Muscle of back (tissue), 11 donors: ENCODE measurements around the gene AKAP6. TPM values are rescaled to one million over a fixed set of nuclear protein-coding genes. Genes with fewer than 3 reads are reported as not detected.
A peak's percentile ranks its signal among the peaks of the same experiment; 100 is the strongest.
"Not testable (repeated sequence)": the region's sequence is repeated elsewhere in the genome, so short reads cannot be mapped to it uniquely, and the experiment has no call there.

Experiments used
- DNase-seq, 3 donors: peaks; one replicate each; pipeline versions ENCODE4 v3.0.0 to v3.0.0-alpha.2; 2013
- polyA plus RNA-seq, 10 donors: library from polyadenylated mRNA; unstranded; fragments of 120-200 nt; gene quantifications; one replicate each; pipeline ENCODE4 v1.2.1, GENCODE V29; 2013; ENCODE audit not compliant: insufficient read length in 10 of 10

Gene AKAP6
- polyA plus RNA-seq, 10 donors = 34.4 to 90.4 (median 55.4) TPM

GRCh38 chr14:32574269-32574668, 245.2 kb downstream of the AKAP6 start:
- no peak for DNase-seq

GRCh38 chr14:32576088-32576795, 247.1 kb downstream of the AKAP6 start:
- DNase-seq = peak; percentile 74 to 90 (median 82)

GRCh38 chr14:32576977-32577376, 247.9 kb downstream of the AKAP6 start:
- no peak for DNase-seq

GRCh38 chr14:32578181-32578580, 249.1 kb downstream of the AKAP6 start:
- DNase-seq = no peak

GRCh38 chr14:32583427-32583826, 254.3 kb downstream of the AKAP6 start:
- not testable (repeated sequence) for DNase-seq

GRCh38 chr14:32584079-32584478, 255.0 kb downstream of the AKAP6 start:
- no peak for DNase-seq

GRCh38 chr14:32587461-32587860, 258.4 kb downstream of the AKAP6 start:
- no peak for DNase-seq

GRCh38 chr14:32588448-32589320, 259.6 kb downstream of the AKAP6 start:
- no peak for DNase-seq

- DNase-seq = no peak
Observed at GRCh38 chr14:32590157-32590556, 261.1 kb downstream of the AKAP6 start.

- DNase-seq = peak in 2 of 3 donors; percentile 66 to 87
Observed at GRCh38 chr14:32593290-32593942, 264.3 kb downstream of the AKAP6 start.

- peak; percentile 62 to 87 (median 79) for DNase-seq
Observed at GRCh38 chr14:32594766-32595165, 265.7 kb downstream of the AKAP6 start.

GRCh38 chr14:32595497-32595896, 266.4 kb downstream of the AKAP6 start:
- no peak for DNase-seq

GRCh38 chr14:32596390-32596789, 267.3 kb downstream of the AKAP6 start:
- no peak for DNase-seq

GRCh38 chr14:32597771-32598170, 268.7 kb downstream of the AKAP6 start:
- no peak for DNase-seq

- no peak for DNase-seq
Observed at GRCh38 chr14:32601069-32601468, 272.0 kb downstream of the AKAP6 start.

- DNase-seq = peak in 1 of 3 donors; percentile 46
Observed at GRCh38 chr14:32601906-32602305, 272.8 kb downstream of the AKAP6 start.

GRCh38 chr14:32602699-32603098, 273.6 kb downstream of the AKAP6 start:
- DNase-seq = no peak

- peak in 1 of 3 donors; percentile 60 for DNase-seq
Observed at GRCh38 chr14:32603992-32604565, 275.0 kb downstream of the AKAP6 start.

GRCh38 chr14:32606301-32606700, 277.2 kb downstream of the AKAP6 start:
- DNase-seq = no peak

- no peak for DNase-seq
Observed at GRCh38 chr14:32607399-32607798, 278.3 kb downstream of the AKAP6 start.

- DNase-seq = peak in 2 of 3 donors; percentile 40 to 52
Observed at GRCh38 chr14:32608857-32609256, 279.8 kb downstream of the AKAP6 start.

GRCh38 chr14:32609388-32609787, 280.3 kb downstream of the AKAP6 start:
- no peak for DNase-seq
